Esophagus (tissue), 2 donors: ENCODE data around the gene DYSF. TPM values are rescaled to one million over a fixed set of nuclear protein-coding genes. Genes with fewer than 3 reads are reported as not detected.
"Not testable (repeated sequence)": the region's sequence is repeated elsewhere in the genome, so short reads cannot be mapped to it uniquely, and the experiment has no call there.

Experiments
- H3K27ac ChIP-seq, 2 donors: one replicate each; pipeline ENCODE4 v1.5.1; 2013; ENCODE audit warnings: low read depth in 2 of 2, mild to moderate bottlenecking in 2 of 2, inconsistent platforms in 1 of 2, low read length in 1 of 2, moderate library complexity in 1 of 2
- H3K27me3 ChIP-seq, 2 donors: one replicate each; pipeline ENCODE4 v1.6.1; 2013; ENCODE audit warnings: low read length in 2 of 2, control low read depth in 1 of 2, mild to moderate bottlenecking in 1 of 2; ENCODE audit not compliant: insufficient read depth in 2 of 2, control insufficient read depth in 1 of 2
- H3K36me3 ChIP-seq, 2 donors: one replicate each; pipeline ENCODE4 v1.6.1; 2013; ENCODE audit warnings: low read length in 1 of 2; ENCODE audit not compliant: control insufficient read depth in 2 of 2, insufficient read depth in 2 of 2
- H3K4me1 ChIP-seq, 2 donors: one replicate each; pipeline ENCODE4 v1.6.1; 2013; ENCODE audit warnings: low read length in 1 of 2; ENCODE audit not compliant: control insufficient read depth in 2 of 2, insufficient read depth in 2 of 2
- H3K4me3 ChIP-seq, 2 donors: one replicate each; pipeline ENCODE4 v1.5.1; 2013; ENCODE audit warnings: low read length in 2 of 2, mild to moderate bottlenecking in 2 of 2, low read depth in 1 of 2, moderate library complexity in 1 of 2
- H3K9me3 ChIP-seq, 2 donors: one replicate each; pipeline ENCODE4 v1.6.1; 2013; ENCODE audit warnings: mild to moderate bottlenecking in 2 of 2, low read depth in 1 of 2, low read length in 1 of 2, moderate library complexity in 1 of 2; ENCODE audit not compliant: control insufficient read depth in 2 of 2, insufficient read depth in 1 of 2
- WGBS, 2 donors: extraction: QIAGEN DNeasy Blood & Tissue Kit; methylation state at CpG; one replicate each; pipeline ENCODE4 v1.1.7; 2013; 5-methylcytosine and 5-hydroxymethylcytosine counted together
- polyA plus RNA-seq, 2 donors: library from polyadenylated mRNA; stranded (reverse); fragments of 200-250 nt; gene quantifications; one replicate each; pipeline ENCODE4 v1.2.3, GENCODE V29; 2013
- donor health status: healthy with polysubstance abuse.
- donor health status: Bipolar disorder and iron deficiency.

The DYSF gene
- polyA plus RNA-seq, 2 donors, result 1.8 to 2.6 TPM

- not testable (repeated sequence) for H3K27ac ChIP-seq, H3K36me3 ChIP-seq, H3K27me3 ChIP-seq, H3K9me3 ChIP-seq, H3K4me1 ChIP-seq, H3K4me3 ChIP-seq
- 58 to 61% methylated on average over 2 of the region's 2 CpGs for WGBS, 2 donors
Measured at GRCh38 chr2:71658256-71658655, 204.9 kb downstream of the DYSF start.

DNA sequence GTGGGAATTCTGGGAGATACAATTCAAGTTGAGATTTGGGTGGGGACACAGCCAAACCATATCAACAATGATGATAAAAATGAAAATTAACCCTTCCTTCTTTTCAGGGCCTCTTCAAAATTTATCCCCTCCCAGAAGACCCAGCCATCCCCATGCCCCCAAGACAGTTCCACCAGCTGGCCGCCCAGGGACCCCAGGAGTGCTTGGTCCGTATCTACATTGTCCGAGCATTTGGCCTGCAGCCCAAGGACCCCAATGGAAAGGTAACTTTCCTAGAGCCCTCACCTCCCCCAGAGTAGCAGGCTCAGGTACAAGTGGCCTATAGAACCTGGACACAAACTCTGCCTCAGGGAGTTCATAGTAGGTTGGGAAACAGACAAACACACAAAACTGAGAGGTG lies 205.4 kb downstream of the DYSF start:
- H3K4me1 ChIP-seq, result no peaks in the 10 kb centered on the region

DNA sequence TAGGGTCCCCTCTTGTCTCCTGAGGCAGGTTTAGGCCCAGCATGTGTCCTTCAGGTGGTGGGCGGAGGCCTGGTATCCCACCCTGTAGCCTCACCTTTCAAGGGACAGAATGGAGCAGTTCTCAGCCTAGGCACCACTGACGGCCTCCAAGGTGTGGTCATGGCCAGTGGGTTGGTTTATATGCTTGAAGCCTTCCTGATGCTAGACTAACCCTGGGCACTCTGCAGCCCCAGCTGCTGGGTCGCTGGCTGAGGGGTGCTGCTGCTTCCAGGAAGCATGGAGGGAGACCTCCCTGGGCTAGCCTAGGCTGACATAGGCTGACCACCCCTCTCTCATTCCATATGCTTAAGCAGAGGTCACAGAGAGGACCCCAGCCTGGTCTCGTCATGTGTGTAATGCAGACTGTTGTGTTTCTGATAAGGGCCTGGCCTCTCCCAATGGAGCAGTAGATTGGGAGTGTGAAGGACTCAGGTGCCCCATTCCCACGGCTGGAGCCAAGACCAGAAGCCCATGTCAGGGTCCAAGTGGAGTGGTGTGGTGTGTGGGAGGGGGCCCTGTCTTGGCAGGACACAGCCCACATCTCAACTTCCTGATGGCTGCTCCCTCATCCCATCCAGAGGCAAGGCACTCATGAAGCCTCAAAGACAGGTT lies 206.6 kb downstream of the DYSF start:
- no peak overlapping the region for H3K4me3 ChIP-seq
- no peak overlapping the region for H3K27ac ChIP-seq
- H3K4me1 ChIP-seq, result no peaks in the 10 kb centered on the region
- H3K27me3 ChIP-seq, result no peaks in the 10 kb centered on the region
- 77 to 79% methylated on average over 5 of the region's 5 CpGs for WGBS, 2 donors
- peaks cover 0 to 8% of the 10 kb centered on the region in 2 donors for H3K9me3 ChIP-seq
- H3K36me3 ChIP-seq, result no peaks in the 10 kb centered on the region

More for the DNA sequence above, 205.4 kb downstream of the DYSF start:
- 93 to 94% methylated on average over 3 of the region's 3 CpGs for WGBS, 2 donors
- Histone ChIP-seq H3K27ac (no peak overlapping the region), H3K4me3 (no peak overlapping the region), H3K27me3 (no peaks in the 10 kb centered on the region), H3K36me3 (no peaks in the 10 kb centered on the region), H3K9me3 (peaks cover 0 to 8% of the 10 kb centered on the region in 2 donors)

GRCh38 chr2:71661782-71662181 lies 208.4 kb downstream of the DYSF start:
- WGBS, 2 donors, result 72 to 100% methylated on average over 1 to 3 of the region's 3 CpGs
- Histone ChIP-seq H3K9me3 (peaks cover 0 to 5% of the 10 kb centered on the region in 2 donors), H3K27me3 (no peaks in the 10 kb centered on the region), H3K27ac (no peak overlapping the region), H3K36me3 (no peaks in the 10 kb centered on the region), H3K4me3 (no peak overlapping the region), H3K4me1 (no peaks in the 10 kb centered on the region)

GRCh38 chr2:71662665-71663394 lies 209.5 kb downstream of the DYSF start:
- Histone ChIP-seq H3K4me1 (no peaks in the 10 kb centered on the region), H3K9me3 (peaks cover 0 to 3% of the 10 kb centered on the region in 2 donors), H3K4me3 (no peak overlapping the region), H3K27me3 (no peaks in the 10 kb centered on the region), H3K27ac (no peak overlapping the region), H3K36me3 (no peaks in the 10 kb centered on the region)
- WGBS, 2 donors, result 86 to 88% methylated on average over 18 of the region's 18 CpGs

DNA sequence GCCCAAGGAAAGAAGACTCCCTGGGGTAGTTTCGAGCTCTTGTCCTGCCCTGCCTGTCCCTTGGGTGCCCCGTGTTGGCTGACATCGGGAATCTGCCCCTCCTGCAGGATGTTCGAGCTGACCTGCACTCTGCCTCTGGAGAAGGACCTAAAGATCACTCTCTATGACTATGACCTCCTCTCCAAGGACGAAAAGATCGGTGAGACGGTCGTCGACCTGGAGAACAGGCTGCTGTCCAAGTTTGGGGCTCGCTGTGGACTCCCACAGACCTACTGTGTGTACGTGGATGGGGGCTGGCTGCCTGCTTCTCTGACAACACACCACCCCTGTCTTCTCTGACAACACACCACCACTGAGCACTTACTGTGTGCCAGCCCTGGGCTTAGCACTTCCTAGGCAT lies 210.8 kb downstream of the DYSF start:
- H3K4me3 ChIP-seq, result no peak overlapping the region
- no peaks in the 10 kb centered on the region for H3K36me3 ChIP-seq
- no peaks in the 10 kb centered on the region for H3K27me3 ChIP-seq
- no peaks in the 10 kb centered on the region for H3K4me1 ChIP-seq
- no peaks in the 10 kb centered on the region for H3K9me3 ChIP-seq
- WGBS, 2 donors, result 83 to 84% methylated on average over 11 of the region's 11 CpGs
- H3K27ac ChIP-seq, result no peak overlapping the region

- H3K27ac ChIP-seq, result no peak overlapping the region
- H3K4me3 ChIP-seq, result no peak overlapping the region
- no peaks in the 10 kb centered on the region for H3K36me3 ChIP-seq
- 87 to 90% methylated on average over 11 of the region's 11 CpGs for WGBS, 2 donors
- no peaks in the 10 kb centered on the region for H3K27me3 ChIP-seq
- no peaks in the 10 kb centered on the region for H3K4me1 ChIP-seq
- H3K9me3 ChIP-seq, result peaks cover 0 to 3% of the 10 kb centered on the region in 2 donors
Measured at GRCh38 chr2:71665168-71666093, 212.1 kb downstream of the DYSF start.

GRCh38 chr2:71666094-71666474 lies 212.7 kb downstream of the DYSF start:
- no peaks in the 10 kb centered on the region for H3K4me1 ChIP-seq
- WGBS, 2 donors, result 89 to 90% methylated on average over 5 of the region's 5 CpGs
- no peak overlapping the region for H3K27ac ChIP-seq
- no peak overlapping the region for H3K4me3 ChIP-seq
- H3K27me3 ChIP-seq, result no peaks in the 10 kb centered on the region
- H3K9me3 ChIP-seq, result peaks cover 0 to 3% of the 10 kb centered on the region in 2 donors
- H3K36me3 ChIP-seq, result no peaks in the 10 kb centered on the region

DNA sequence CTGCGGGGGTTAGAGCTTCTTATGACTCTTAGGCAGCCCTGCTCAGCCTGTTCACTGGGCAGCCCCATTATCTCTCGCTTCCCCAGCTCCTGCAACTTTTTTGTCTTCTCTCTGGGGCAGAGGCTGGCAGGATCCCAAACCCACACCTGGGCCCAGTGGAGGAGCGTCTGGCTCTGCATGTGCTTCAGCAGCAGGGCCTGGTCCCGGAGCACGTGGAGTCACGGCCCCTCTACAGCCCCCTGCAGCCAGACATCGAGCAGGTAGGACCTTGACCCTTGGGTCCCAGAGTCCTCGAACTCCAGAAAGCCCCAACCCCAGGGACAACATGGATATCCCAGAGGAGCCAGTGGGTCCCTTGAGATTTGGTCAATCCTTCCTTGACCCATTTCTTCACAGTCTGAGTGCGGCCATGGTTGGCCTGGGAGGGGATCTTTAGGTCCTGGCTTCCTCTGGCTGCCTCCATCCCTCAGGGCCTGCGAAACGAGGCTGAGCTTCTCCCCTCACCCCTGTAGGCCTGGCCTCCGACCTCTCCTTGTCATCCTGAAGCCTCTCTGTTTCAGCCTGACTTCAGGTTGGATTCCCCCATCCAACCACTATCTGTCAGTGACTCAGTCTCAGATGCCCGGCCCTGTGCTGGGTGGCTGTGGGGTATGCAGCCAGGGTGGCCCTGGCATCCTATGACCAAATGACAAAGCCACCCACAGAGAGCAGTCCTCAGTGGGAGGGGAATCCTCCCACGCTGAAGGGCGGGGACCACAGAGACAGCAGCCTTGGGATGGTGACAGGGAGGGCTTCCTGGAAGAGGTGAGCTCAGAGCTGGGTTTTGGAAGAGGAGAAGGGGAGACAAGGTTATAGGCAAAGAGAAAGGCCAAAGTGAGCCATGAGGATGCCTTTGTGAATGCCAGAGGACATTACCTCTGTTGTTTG lies 214.2 kb downstream of the DYSF start:
- H3K27ac ChIP-seq, result no peak overlapping the region
- no peaks in the 10 kb centered on the region for H3K36me3 ChIP-seq
- H3K4me3 ChIP-seq, result no peak overlapping the region
- H3K4me1 ChIP-seq, result no peaks in the 10 kb centered on the region
- H3K9me3 ChIP-seq, result peaks cover 0 to 3% of the 10 kb centered on the region in 2 donors
- no peaks in the 10 kb centered on the region for H3K27me3 ChIP-seq
- 81 to 82% methylated on average over 15 of the region's 15 CpGs for WGBS, 2 donors
